AG09309 (cell line): ENCODE results near the gene C1QTNF3.
"Not testable (repeated sequence)": the region's sequence is repeated elsewhere in the genome, so short reads cannot be mapped to it uniquely, and the experiment has no call there.

Experiments used
- DNase-seq: peaks from one replicate; pipeline ENCODE4 v3.0.0-alpha.2; 2010; ENCODE audit warnings: low read depth
- H3K4me3 ChIP-seq: 2 replicates; pipeline ENCODE4 v1.5.1; 2011; ENCODE audit warnings: mild to moderate bottlenecking, low read depth, low read length, moderate library complexity; ENCODE audit not compliant: control insufficient read depth
- TF ChIP-seq, protein P1 (sequence below): IDR thresholded peaks from 2 replicates; pipeline ENCODE4 v1.5.1; 2011; ENCODE audit warnings: mild to moderate bottlenecking, low read depth, low read length, inconsistent platforms; ENCODE audit not compliant: insufficient read depth, control insufficient read depth; ENCODE audit errors: missing control alignments

The C1QTNF3 gene

DNA sequence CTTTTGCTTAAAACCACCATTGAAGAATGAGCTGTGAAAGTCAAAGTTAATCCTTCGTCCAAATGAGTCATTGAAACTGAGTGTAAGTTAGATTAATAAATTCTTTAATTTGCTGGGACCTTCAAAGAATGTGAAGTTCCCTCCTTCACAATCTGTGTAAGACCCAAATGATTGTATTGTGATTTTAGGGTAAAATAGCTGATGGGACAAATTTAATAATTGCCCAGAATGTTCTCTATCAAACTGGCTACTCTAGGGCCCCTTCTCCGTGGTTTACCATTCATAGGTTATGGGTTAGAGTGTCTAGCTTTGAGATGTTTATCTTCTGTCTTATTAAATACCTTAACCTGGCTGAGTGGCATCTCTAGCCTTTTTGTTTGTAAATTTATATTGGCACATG is 11.9 kb downstream of the C1QTNF3 start:
- DNase-seq = no peak
- no peak overlapping the region for H3K4me3 ChIP-seq
- TF ChIP-seq, protein P1, sequence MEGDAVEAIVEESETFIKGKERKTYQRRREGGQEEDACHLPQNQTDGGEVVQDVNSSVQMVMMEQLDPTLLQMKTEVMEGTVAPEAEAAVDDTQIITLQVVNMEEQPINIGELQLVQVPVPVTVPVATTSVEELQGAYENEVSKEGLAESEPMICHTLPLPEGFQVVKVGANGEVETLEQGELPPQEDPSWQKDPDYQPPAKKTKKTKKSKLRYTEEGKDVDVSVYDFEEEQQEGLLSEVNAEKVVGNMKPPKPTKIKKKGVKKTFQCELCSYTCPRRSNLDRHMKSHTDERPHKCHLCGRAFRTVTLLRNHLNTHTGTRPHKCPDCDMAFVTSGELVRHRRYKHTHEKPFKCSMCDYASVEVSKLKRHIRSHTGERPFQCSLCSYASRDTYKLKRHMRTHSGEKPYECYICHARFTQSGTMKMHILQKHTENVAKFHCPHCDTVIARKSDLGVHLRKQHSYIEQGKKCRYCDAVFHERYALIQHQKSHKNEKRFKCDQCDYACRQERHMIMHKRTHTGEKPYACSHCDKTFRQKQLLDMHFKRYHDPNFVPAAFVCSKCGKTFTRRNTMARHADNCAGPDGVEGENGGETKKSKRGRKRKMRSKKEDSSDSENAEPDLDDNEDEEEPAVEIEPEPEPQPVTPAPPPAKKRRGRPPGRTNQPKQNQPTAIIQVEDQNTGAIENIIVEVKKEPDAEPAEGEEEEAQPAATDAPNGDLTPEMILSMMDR = no peak

DNA sequence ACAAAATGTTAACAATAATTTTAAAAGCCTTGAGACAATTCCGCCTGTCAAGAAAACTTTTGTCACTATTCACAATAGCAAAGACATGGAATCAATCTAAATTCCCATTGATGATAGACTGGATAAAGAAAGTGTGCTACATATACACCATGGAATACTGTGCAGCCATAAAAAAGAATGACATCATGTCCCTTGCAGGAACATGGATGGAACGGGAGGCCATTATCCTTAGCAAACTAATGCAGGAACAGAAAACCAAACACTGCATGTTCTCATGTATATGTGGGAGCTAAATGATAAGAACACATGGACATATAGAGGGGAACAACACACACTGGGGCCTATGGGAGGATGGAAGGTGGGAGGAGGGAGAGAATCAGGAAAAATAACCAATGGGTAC is 12.4 kb downstream of the C1QTNF3 start:
- not testable (repeated sequence) for DNase-seq, H3K4me3 ChIP-seq

DNA sequence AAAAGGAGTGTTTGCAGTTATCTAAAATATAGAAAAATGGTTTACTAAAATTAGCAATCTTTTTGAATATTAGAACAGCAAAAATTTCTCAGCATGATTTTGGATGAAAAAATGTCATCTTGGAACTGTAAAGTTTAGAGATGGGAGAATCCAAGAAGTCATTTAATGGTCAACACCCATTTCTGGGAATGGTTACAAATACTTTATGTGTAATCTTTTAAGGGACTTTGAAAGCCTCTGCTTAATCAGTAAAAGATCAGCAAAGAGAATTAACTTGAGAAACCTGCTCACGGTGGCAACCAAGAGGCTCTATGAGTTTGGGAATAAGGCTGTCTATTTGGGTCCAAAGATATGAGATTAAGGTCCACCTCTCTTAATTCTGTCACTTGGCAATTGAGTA is 13.0 kb downstream of the C1QTNF3 start:
- DNase-seq = no peak
- TF ChIP-seq, protein P1 = no peak

GRCh38 chr5:34028349-34028748 is 14.7 kb downstream of the C1QTNF3 start:
- TF ChIP-seq, protein P1 = no peak
- H3K4me3 ChIP-seq = no peak overlapping the region
- no peak for DNase-seq

More for the DNA sequence above, 13.0 kb downstream of the C1QTNF3 start:
- no peak overlapping the region for H3K4me3 ChIP-seq

DNA sequence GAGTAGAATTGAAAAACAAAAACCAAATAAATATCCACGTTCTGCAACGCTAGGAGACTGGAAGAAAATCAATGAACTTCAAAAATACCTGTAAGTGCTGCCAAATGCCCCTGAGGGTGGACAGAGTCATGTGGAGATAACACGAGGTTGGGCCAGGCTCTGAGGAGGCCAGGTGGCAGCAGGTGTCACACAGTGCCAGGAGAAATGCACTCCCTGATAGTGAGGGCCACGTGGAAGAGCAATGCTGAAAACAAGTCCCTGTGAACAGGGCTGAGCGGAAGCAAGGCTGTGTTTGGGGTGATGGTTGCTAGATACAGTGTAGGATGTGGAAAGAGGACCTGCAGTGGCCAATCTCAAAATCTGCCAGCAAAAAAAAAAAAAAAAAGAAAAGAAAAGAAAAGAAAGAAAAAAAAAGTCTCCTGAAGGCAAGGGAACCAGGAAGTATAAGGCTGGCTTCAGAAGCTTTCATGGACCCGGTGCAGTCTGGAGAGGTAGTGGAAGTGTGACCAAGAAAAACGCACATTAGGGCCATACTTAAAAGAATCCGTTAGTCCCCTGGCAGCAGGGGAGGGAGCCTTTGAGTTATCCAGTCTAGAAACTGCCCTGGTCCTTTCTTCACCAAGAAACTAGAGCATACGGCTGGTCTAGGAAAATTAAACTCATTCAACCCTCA is 16.8 kb downstream of the C1QTNF3 start:
- no peak for DNase-seq
- TF ChIP-seq, protein P1 = no peak
- H3K4me3 ChIP-seq = no peak overlapping the region

GRCh38 chr5:34022121-34022705 is 20.8 kb downstream of the C1QTNF3 start:
- TF ChIP-seq, protein P1 = no peak
- no peak overlapping the region for H3K4me3 ChIP-seq
- DNase-seq = no peak

DNA sequence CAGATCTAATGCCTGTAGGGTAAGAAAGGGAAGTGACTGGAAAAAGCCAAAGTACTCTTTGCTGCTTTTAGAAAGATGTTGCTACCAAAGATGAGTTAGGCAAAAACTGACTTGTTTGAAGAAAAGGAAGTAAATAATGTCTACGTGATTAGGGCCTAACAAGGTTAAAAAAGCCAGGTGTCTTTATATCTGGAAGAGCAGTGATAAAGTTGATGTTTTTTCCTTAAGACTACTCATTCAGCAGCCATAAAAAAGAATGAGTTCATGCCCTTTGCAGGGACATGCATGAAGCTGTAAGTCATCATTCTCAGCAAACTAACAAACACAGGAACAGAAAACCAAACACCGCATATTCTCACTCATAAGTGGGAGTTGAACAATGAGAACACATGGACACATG is 21.7 kb downstream of the C1QTNF3 start:
- no peak overlapping the region for H3K4me3 ChIP-seq
- no peak for DNase-seq
- TF ChIP-seq, protein P1 = no peak
